Neural cell (in vitro differentiated cells): ENCODE measurements around the gene CAMK2D. TPM values are rescaled to one million over a fixed set of nuclear protein-coding genes. Genes with fewer than 3 reads are reported as not detected.
A peak's percentile ranks its signal among the peaks of the same experiment; 100 is the strongest.

Experiments used
- H2AFZ ChIP-seq: fragments of 200-600, 300-800 bp; sonication (generic), shearing (Covaris generic); 2 replicates; pipeline ENCODE4 v1.6.0; 2014; ENCODE audit warnings: low read depth, mild to moderate bottlenecking, antibody characterized with exemption, low read length, moderate library complexity
- H3F3A ChIP-seq: fragments of 200-600 bp; shearing (Covaris generic); 2 replicates; pipeline ENCODE4 v1.6.1; 2016; ENCODE audit warnings: mild to moderate bottlenecking, moderate library complexity, mixed read lengths, antibody characterized with exemption, low read length; ENCODE audit not compliant: insufficient read depth, poor library complexity, severe bottlenecking
- H3K27ac ChIP-seq: fragments of 200-600, 300-800 bp; sonication (generic), shearing (Covaris generic); 2 replicates; pipeline ENCODE4 v1.5.1; 2014; ENCODE audit warnings: mild to moderate bottlenecking, low read length, moderate library complexity
- H3K27me3 ChIP-seq: fragments of 300-800, 200-600 bp; sonication (generic), shearing (Covaris generic); 2 replicates; pipeline ENCODE4 v1.6.0; 2014; ENCODE audit warnings: mild to moderate bottlenecking, low read depth, low read length, moderate library complexity; ENCODE audit not compliant: insufficient read depth
- H3K36me3 ChIP-seq: fragments of 300-800, 200-600 bp; sonication (generic), shearing (Covaris generic); 2 replicates; pipeline ENCODE4 v1.5.1; 2014; ENCODE audit warnings: mild to moderate bottlenecking, antibody characterized with exemption, low read length, moderate library complexity; ENCODE audit not compliant: insufficient read depth
- H3K4me2 ChIP-seq: fragments of 300-800, 200-600 bp; sonication (generic), shearing (Covaris generic); 2 replicates; pipeline ENCODE4 v1.6.0; 2014; ENCODE audit warnings: mild to moderate bottlenecking, low read length
- H3K4me3 ChIP-seq: fragments of 300-800, 200-600 bp; sonication (generic), shearing (Covaris generic); 2 replicates; pipeline ENCODE4 v1.5.1; 2014; ENCODE audit warnings: mild to moderate bottlenecking, low read length, moderate library complexity
- H3K79me2 ChIP-seq: fragments of 200-600 bp; shearing (Covaris generic); replicated peaks from 2 replicates; pipeline ENCODE4 v1.6.0; 2014; ENCODE audit warnings: mild to moderate bottlenecking, low read length, moderate library complexity; ENCODE audit not compliant: insufficient read depth
- H3K9ac ChIP-seq: fragments of 300-800, 200-600 bp; sonication (generic), shearing (Covaris generic); 2 replicates; pipeline ENCODE4 v1.6.1; 2016; ENCODE audit warnings: mild to moderate bottlenecking, low read length, mixed read lengths
- H3K9me2 ChIP-seq: fragments of 200-600 bp; shearing (Covaris generic); 2 replicates; pipeline ENCODE4 v1.6.1; 2016; ENCODE audit warnings: mild to moderate bottlenecking, low read length, mixed read lengths; ENCODE audit not compliant: insufficient read depth
- H3K9me3 ChIP-seq: fragments of 200-600, 300-800 bp; sonication (generic), shearing (Covaris generic); 2 replicates; pipeline ENCODE4 v1.6.1; 2016; ENCODE audit warnings: mild to moderate bottlenecking, mixed run types, low read length, moderate library complexity, mixed read lengths
- H4K20me1 ChIP-seq: fragments of 200-600 bp; shearing (Covaris generic); 2 replicates; pipeline ENCODE4 v1.6.1; 2016; ENCODE audit warnings: mild to moderate bottlenecking, mixed run types; ENCODE audit not compliant: insufficient read depth
- EP300 ChIP-seq: fragments of 450-650 bp; conservative IDR thresholded peaks from 2 replicates; pipeline ENCODE4 v1.6.1; 2014; ENCODE audit warnings: antibody characterized with exemption, mild to moderate bottlenecking, moderate library complexity; ENCODE audit not compliant: poor library complexity, severe bottlenecking
- EZH2 ChIP-seq: fragments of 200-600, 300-800 bp; shearing (Covaris generic), sonication (generic); IDR thresholded peaks from 2 replicates; pipeline ENCODE4 v1.6.1; 2014; ENCODE audit warnings: antibody characterized with exemption, low read length, borderline replicate concordance, mild to moderate bottlenecking; ENCODE audit not compliant: insufficient read depth, poor library complexity, severe bottlenecking
- MXI1 ChIP-seq: fragments of 450-650 bp; conservative IDR thresholded peaks from 2 replicates; pipeline ENCODE4 v1.6.1; 2014; ENCODE audit warnings: antibody characterized with exemption, mild to moderate bottlenecking; ENCODE audit not compliant: poor library complexity, severe bottlenecking
- POLR2AphosphoS5 ChIP-seq: IDR thresholded peaks from 2 replicates; pipeline ENCODE4 v1.6.1; 2012
- RAD21 ChIP-seq: fragments of 450-650 bp; conservative IDR thresholded peaks from 2 replicates; pipeline ENCODE4 v1.6.1; 2014; ENCODE audit warnings: antibody characterized with exemption, mild to moderate bottlenecking, moderate library complexity
- SMC3 ChIP-seq: fragments of 450-650 bp; conservative IDR thresholded peaks from 2 replicates; pipeline ENCODE4 v1.6.1; 2014; ENCODE audit warnings: antibody characterized with exemption, mild to moderate bottlenecking, moderate library complexity; ENCODE audit not compliant: poor library complexity
- TAF1 ChIP-seq: IDR thresholded peaks from 2 replicates; pipeline ENCODE4 v1.6.1; 2012; ENCODE audit warnings: low read depth
- polyA plus RNA-seq: library from polyadenylated mRNA; depleted of rRNA; stranded (reverse); fragments of >200 nt; gene quantifications from 2 replicates; pipeline ENCODE4 v1.2.3, GENCODE V29; 2014
- TF ChIP-seq, protein P1 (sequence below): fragments of 450-650 bp; IDR thresholded peaks from 2 replicates; pipeline ENCODE4 v1.5.1; 2014; ENCODE audit warnings: antibody characterized with exemption, mild to moderate bottlenecking, moderate library complexity; ENCODE audit not compliant: poor library complexity, severe bottlenecking
- TF ChIP-seq, protein P2 (sequence below): IDR thresholded peaks from 2 replicates; pipeline ENCODE4 v1.6.1; 2012; ENCODE audit warnings: borderline replicate concordance

The CAMK2D gene
- polyA plus RNA-seq, 1 donor from 2014 or later = 27.1 TPM

DNA sequence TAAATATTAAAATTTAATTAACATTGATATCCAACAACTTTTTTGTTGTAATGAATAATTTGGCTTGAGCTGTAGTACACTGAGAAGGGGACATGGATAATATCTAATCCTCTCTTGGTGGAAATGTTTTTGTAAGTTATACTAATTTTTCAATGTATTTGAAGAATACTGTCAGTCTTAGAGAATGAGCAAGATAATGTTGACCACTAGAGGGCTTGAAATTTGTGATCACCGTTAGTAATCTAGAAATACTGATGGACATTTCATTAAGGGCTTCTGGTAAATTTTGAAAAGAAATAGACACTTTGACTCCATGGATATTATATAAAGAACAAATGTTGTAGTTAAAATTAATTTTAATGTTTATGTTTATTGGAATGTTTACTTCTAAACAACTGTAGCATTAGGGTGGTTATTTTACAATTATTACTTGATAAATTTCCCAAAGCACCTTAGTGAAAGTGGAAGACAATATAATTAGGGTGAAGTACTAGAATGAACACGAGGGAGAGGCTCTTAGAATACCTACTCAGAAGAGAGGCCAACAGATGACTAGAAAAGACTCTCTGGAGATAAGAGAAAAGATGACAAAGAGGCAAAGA, 20.0 kb upstream of the CAMK2D start:
- no peak overlapping the region for H3K27ac ChIP-seq
- H3K79me2 ChIP-seq = no peaks in the 10 kb centered on the region
- no peaks in the 10 kb centered on the region for H3F3A ChIP-seq
- no peaks in the 10 kb centered on the region for H3K9me2 ChIP-seq
- H3K9ac ChIP-seq = no peak overlapping the region
- no peaks in the 10 kb centered on the region for H3K36me3 ChIP-seq
- no peaks in the 10 kb centered on the region for H4K20me1 ChIP-seq
- H3K9me3 ChIP-seq = no peaks in the 10 kb centered on the region
- H2AFZ ChIP-seq = no peak overlapping the region
- H3K27me3 ChIP-seq = no peaks in the 10 kb centered on the region
- H3K4me2 ChIP-seq = no peak overlapping the region
- TF ChIP-seq, protein P1, sequence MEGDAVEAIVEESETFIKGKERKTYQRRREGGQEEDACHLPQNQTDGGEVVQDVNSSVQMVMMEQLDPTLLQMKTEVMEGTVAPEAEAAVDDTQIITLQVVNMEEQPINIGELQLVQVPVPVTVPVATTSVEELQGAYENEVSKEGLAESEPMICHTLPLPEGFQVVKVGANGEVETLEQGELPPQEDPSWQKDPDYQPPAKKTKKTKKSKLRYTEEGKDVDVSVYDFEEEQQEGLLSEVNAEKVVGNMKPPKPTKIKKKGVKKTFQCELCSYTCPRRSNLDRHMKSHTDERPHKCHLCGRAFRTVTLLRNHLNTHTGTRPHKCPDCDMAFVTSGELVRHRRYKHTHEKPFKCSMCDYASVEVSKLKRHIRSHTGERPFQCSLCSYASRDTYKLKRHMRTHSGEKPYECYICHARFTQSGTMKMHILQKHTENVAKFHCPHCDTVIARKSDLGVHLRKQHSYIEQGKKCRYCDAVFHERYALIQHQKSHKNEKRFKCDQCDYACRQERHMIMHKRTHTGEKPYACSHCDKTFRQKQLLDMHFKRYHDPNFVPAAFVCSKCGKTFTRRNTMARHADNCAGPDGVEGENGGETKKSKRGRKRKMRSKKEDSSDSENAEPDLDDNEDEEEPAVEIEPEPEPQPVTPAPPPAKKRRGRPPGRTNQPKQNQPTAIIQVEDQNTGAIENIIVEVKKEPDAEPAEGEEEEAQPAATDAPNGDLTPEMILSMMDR = peak; percentile 59
- TF ChIP-seq SMC3 (peak; percentile 55), RAD21 (peak; percentile 51), TAF1 (no peak)
- H3K4me3 ChIP-seq = no peak overlapping the region

GRCh38 chr4:113776679-113777078, 15.1 kb upstream of the CAMK2D start:
- Histone ChIP-seq H3K27ac (no peak overlapping the region), H2AFZ (no peak overlapping the region), H3K9me2 (no peaks in the 10 kb centered on the region), H3K79me2 (no peaks in the 10 kb centered on the region), H4K20me1 (no peaks in the 10 kb centered on the region), H3K9me3 (no peaks in the 10 kb centered on the region), H3F3A (no peaks in the 10 kb centered on the region), H3K9ac (no peak overlapping the region), H3K4me3 (no peak overlapping the region), H3K4me2 (no peak overlapping the region), H3K27me3 (no peaks in the 10 kb centered on the region), H3K36me3 (no peaks in the 10 kb centered on the region)
- TF ChIP-seq POLR2AphosphoS5 = no peak
- TF ChIP-seq, protein P2, sequence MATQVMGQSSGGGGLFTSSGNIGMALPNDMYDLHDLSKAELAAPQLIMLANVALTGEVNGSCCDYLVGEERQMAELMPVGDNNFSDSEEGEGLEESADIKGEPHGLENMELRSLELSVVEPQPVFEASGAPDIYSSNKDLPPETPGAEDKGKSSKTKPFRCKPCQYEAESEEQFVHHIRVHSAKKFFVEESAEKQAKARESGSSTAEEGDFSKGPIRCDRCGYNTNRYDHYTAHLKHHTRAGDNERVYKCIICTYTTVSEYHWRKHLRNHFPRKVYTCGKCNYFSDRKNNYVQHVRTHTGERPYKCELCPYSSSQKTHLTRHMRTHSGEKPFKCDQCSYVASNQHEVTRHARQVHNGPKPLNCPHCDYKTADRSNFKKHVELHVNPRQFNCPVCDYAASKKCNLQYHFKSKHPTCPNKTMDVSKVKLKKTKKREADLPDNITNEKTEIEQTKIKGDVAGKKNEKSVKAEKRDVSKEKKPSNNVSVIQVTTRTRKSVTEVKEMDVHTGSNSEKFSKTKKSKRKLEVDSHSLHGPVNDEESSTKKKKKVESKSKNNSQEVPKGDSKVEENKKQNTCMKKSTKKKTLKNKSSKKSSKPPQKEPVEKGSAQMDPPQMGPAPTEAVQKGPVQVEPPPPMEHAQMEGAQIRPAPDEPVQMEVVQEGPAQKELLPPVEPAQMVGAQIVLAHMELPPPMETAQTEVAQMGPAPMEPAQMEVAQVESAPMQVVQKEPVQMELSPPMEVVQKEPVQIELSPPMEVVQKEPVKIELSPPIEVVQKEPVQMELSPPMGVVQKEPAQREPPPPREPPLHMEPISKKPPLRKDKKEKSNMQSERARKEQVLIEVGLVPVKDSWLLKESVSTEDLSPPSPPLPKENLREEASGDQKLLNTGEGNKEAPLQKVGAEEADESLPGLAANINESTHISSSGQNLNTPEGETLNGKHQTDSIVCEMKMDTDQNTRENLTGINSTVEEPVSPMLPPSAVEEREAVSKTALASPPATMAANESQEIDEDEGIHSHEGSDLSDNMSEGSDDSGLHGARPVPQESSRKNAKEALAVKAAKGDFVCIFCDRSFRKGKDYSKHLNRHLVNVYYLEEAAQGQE = no peak
- TF ChIP-seq RAD21 = no peak
- no peak for TF ChIP-seq MXI1

- no peak overlapping the region for H2AFZ ChIP-seq
- no peak overlapping the region for H3K27ac ChIP-seq
- no peak for TF ChIP-seq SMC3
- TF ChIP-seq, protein P1 = no peak
- no peak for TF ChIP-seq RAD21
- TF ChIP-seq TAF1 = no peak
- no peak for TF ChIP-seq EZH2
- no peak for TF ChIP-seq POLR2AphosphoS5
- TF ChIP-seq MXI1 = no peak
- TF ChIP-seq, protein P2 = no peak
- TF ChIP-seq EP300 = no peak
These were observed 14.5 kb upstream of the CAMK2D start for GRCh38 chr4:113776016-113776415.

More at GRCh38 chr4:113776016-113776415, 14.5 kb upstream of the CAMK2D start:
- Histone ChIP-seq H3K4me3 (no peak overlapping the region), H4K20me1 (no peaks in the 10 kb centered on the region), H3K9ac (no peak overlapping the region), H3K36me3 (no peaks in the 10 kb centered on the region), H3K27me3 (no peaks in the 10 kb centered on the region), H3K9me2 (no peaks in the 10 kb centered on the region), H3K9me3 (no peaks in the 10 kb centered on the region), H3F3A (no peaks in the 10 kb centered on the region), H3K79me2 (no peaks in the 10 kb centered on the region), H3K4me2 (no peak overlapping the region)
